HCT116 (cell line): ENCODE data around the gene NRCAM.

ENCODE experiments used
- CTCF ChIP-seq, 3 experiments: fragments of 200-600 bp in 1 of 3; sonication (generic) in 1 of 3; IDR thresholded peaks in 2 of 3; conservative IDR thresholded peaks in 1 of 3; 2 replicates each; pipeline ENCODE4 v1.5.1; 2012 to 2017; ENCODE audit warnings: low read depth in 2 of 3, low read length in 2 of 3, antibody characterized with exemption in 1 of 3, borderline replicate concordance in 1 of 3, control low read depth in 1 of 3, mild to moderate bottlenecking in 1 of 3, mixed read lengths in 1 of 3, mixed run types in 1 of 3, moderate library complexity in 1 of 3; ENCODE audit not compliant: insufficient read depth in 1 of 3
- EGR1 ChIP-seq: IDR thresholded peaks from 2 replicates; pipeline ENCODE4 v1.6.1; 2012; ENCODE audit warnings: low read depth
- EZH2 ChIP-seq: fragments of 200-600 bp; sonication (generic); IDR thresholded peaks from 2 replicates; pipeline ENCODE4 v1.6.1; 2017; ENCODE audit warnings: antibody characterized with exemption, mixed run types
- EZH2phosphoT487 ChIP-seq: fragments of 200-600 bp; IDR thresholded peaks from 2 replicates; pipeline ENCODE4 v1.6.1; 2018; ENCODE audit warnings: antibody characterized with exemption, borderline replicate concordance
- JUND ChIP-seq: IDR thresholded peaks from 2 replicates; pipeline ENCODE4 v1.6.1; 2012
- MAX ChIP-seq: IDR thresholded peaks from 2 replicates; pipeline ENCODE4 v1.6.1; 2012
- POLR2A ChIP-seq: IDR thresholded peaks from 2 replicates; pipeline ENCODE4 v1.7.0; 2011; ENCODE audit warnings: borderline replicate concordance; ENCODE audit not compliant: insufficient read depth, insufficient read length; ENCODE audit errors: extremely low read depth
- RAD21 ChIP-seq: IDR thresholded peaks from 2 replicates; pipeline ENCODE4 v1.6.1; 2012; ENCODE audit warnings: low read depth, mild to moderate bottlenecking
- REST ChIP-seq: IDR thresholded peaks from 2 replicates; pipeline ENCODE4 v1.6.1; 2012; ENCODE audit warnings: low read depth
- SRF ChIP-seq: IDR thresholded peaks from 2 replicates; pipeline ENCODE4 v1.6.1; 2012; ENCODE audit warnings: low read depth
- YY1 ChIP-seq: IDR thresholded peaks from 2 replicates; pipeline ENCODE4 v1.6.1; 2011; ENCODE audit warnings: low read length, low read depth, moderate library complexity, mild to moderate bottlenecking; ENCODE audit not compliant: insufficient replicate concordance; ENCODE audit errors: extremely low read depth
- ZNF274 ChIP-seq: fragments of 200-500 bp; sonication (Bioruptor generic); IDR thresholded peaks from 2 replicates; pipeline ENCODE4 v1.6.1; 2014; ENCODE audit warnings: mild to moderate bottlenecking, low read depth, low read length, inconsistent platforms

- no peak for TF ChIP-seq SRF
- no peak for TF ChIP-seq CTCF (IDR thresholded peaks at IDR 0.05 in 2 of 3, conservative IDR thresholded peaks at IDR 0.05 in 1 of 3; ENCODE audit: borderline replicate concordance in 1 of 3, insufficient read depth in 1 of 3, low read depth in 2 of 3, low read length in 2 of 3)
- TF ChIP-seq EZH2: no peak
- TF ChIP-seq EGR1: no peak
- no peak for TF ChIP-seq JUND
- TF ChIP-seq REST: no peak
- TF ChIP-seq EZH2phosphoT487: no peak
- no peak for TF ChIP-seq YY1
- TF ChIP-seq RAD21: no peak
- TF ChIP-seq MAX: no peak
- no peak for TF ChIP-seq ZNF274
- no peak for TF ChIP-seq POLR2A
Observed at GRCh38 chr7:108308903-108309302, 147.3 kb downstream of the NRCAM start.
